H1 (cell line): ENCODE data around the gene LENG9. TPM values are rescaled to one million over a fixed set of nuclear protein-coding genes. Genes with fewer than 3 reads are reported as not detected.
"Not testable (repeated sequence)": the region's sequence is repeated elsewhere in the genome, so short reads cannot be mapped to it uniquely, and the experiment has no call there.

Source experiments
- CTCF ChIA-PET: fragments of 300-600 bp; sonication (Branson Sonifier 250); formaldehyde crosslinking; loops from one replicate; lab custom pipeline; 2021; ENCODE audit not compliant: partially characterized antibody; lab: Charles Lee
- POLR2A ChIA-PET: fragments of 300-600 bp; sonication (Branson Sonifier 250); formaldehyde crosslinking; loops from one replicate; lab custom pipeline; 2021; ENCODE audit warnings: inconsistent platforms; ENCODE audit not compliant: partially characterized antibody; lab: Charles Lee
- DNase-seq, 2 experiments: peaks; one replicate each; pipeline versions ENCODE4 v3.0.0 to v3.0.0-alpha.2; 2010 to 2022; ENCODE audit warnings: low spot score in 2 of 2, low read depth in 1 of 2, mixed read lengths in 1 of 2
- FAIRE-seq: peaks from 2 replicates; lab custom pipeline; 2011; peaks lifted over from hg19 to GRCh38; lab: Jason Lieb, UNC
- H2AFZ ChIP-seq: 2 replicates; pipeline ENCODE4 v1.8.1; 2012; ENCODE audit warnings: low read length, inconsistent platforms
- H2AK5ac ChIP-seq: 2 replicates; pipeline ENCODE4 v1.6.1; 2013; ENCODE audit warnings: low read depth, low read length
- H2BK120ac ChIP-seq: replicated peaks from 2 replicates; pipeline ENCODE3; 2013; ENCODE audit warnings: low read depth, low read length, inconsistent platforms
- H2BK12ac ChIP-seq: 2 replicates; pipeline ENCODE4 v1.6.1; 2013; ENCODE audit warnings: low read depth, low read length
- H2BK15ac ChIP-seq: 2 replicates; pipeline ENCODE4 v1.6.1; 2013; ENCODE audit warnings: low read length
- H2BK20ac ChIP-seq: 2 replicates; pipeline ENCODE4 v1.6.1; 2013; ENCODE audit warnings: low read length
- H2BK5ac ChIP-seq: 2 replicates; pipeline ENCODE4 v1.6.1; 2013; ENCODE audit warnings: low read depth, low read length
- H3K14ac ChIP-seq: 2 replicates; pipeline ENCODE4 v1.6.1; 2013; ENCODE audit warnings: inconsistent platforms; ENCODE audit not compliant: insufficient read length
- H3K18ac ChIP-seq: 2 replicates; pipeline ENCODE4 v1.6.1; 2013; ENCODE audit warnings: low read length; ENCODE audit errors: extremely low read depth
- H3K23ac ChIP-seq: 2 replicates; pipeline ENCODE4 v1.6.1; 2013; ENCODE audit warnings: inconsistent platforms; ENCODE audit not compliant: insufficient read length
- H3K23me2 ChIP-seq: 2 replicates; pipeline ENCODE4 v1.6.1; 2013; ENCODE audit warnings: low read depth, low read length
- H3K27ac ChIP-seq: 2 replicates; pipeline ENCODE4 v1.6.1; 2011; ENCODE audit warnings: low read depth, low read length, inconsistent platforms
- H3K27me3 ChIP-seq, 4 experiments: replicated peaks in 1 of 4; 1 replicate in 1 of 4; 2 replicates in 3 of 4; pipeline versions ENCODE4 v1.6.1 to v1.8.1; 2011 to 2013; ENCODE audit warnings: low read length in 3 of 4, mild to moderate bottlenecking in 3 of 4, inconsistent platforms in 2 of 4, mixed read lengths in 2 of 4, moderate library complexity in 1 of 4; ENCODE audit not compliant: control insufficient read depth in 3 of 4, insufficient read depth in 3 of 4; ENCODE audit errors: extremely low read depth in 1 of 4
- H3K36me3 ChIP-seq, 4 experiments: 2 replicates each; pipeline versions ENCODE4 v1.6.1 to v1.8.1; 2011 to 2013; ENCODE audit warnings: mild to moderate bottlenecking in 4 of 4, low read length in 3 of 4, moderate library complexity in 2 of 4, control low read depth in 1 of 4, inconsistent platforms in 1 of 4; ENCODE audit not compliant: insufficient read depth in 4 of 4, control insufficient read depth in 2 of 4
- H3K4ac ChIP-seq: replicated peaks from 2 replicates; pipeline ENCODE3; 2013; ENCODE audit warnings: low read length, low read depth, mixed read lengths, inconsistent platforms; ENCODE audit not compliant: insufficient read length
- H3K4me1 ChIP-seq, 4 experiments: replicated peaks in 1 of 4; 1 replicate in 1 of 4; 2 replicates in 3 of 4; pipeline versions ENCODE4 v1.6.1 to v1.8.1; 2011 to 2013; ENCODE audit warnings: low read length in 3 of 4, inconsistent platforms in 2 of 4, mixed read lengths in 1 of 4; ENCODE audit not compliant: insufficient read depth in 4 of 4, control insufficient read depth in 3 of 4
- H3K4me2 ChIP-seq, 2 experiments: 2 replicates each; pipeline versions ENCODE4 v1.6.1 to v1.8.1; 2011 to 2013; ENCODE audit warnings: low read depth in 2 of 2, low read length in 2 of 2, control low read depth in 1 of 2, inconsistent platforms in 1 of 2, mild to moderate bottlenecking in 1 of 2; ENCODE audit not compliant: insufficient read depth in 1 of 2
- H3K4me3 ChIP-seq, 4 experiments: fragments of 200-600, 300-600 bp in 1 of 4; sonication (generic), shearing (Covaris generic), sonication (Bioruptor Twin) in 1 of 4; 2 replicates each; pipeline versions ENCODE4 v1.5.1 to v1.8.1; 2011 to 2016; ENCODE audit warnings: low read length in 4 of 4, low read depth in 3 of 4, control low read depth in 2 of 4, inconsistent platforms in 2 of 4, mild to moderate bottlenecking in 2 of 4, mixed read lengths in 1 of 4, moderate library complexity in 1 of 4; ENCODE audit not compliant: insufficient read depth in 2 of 4; ENCODE audit errors: extremely low read depth in 1 of 4
- H3K56ac ChIP-seq: replicated peaks from 2 replicates; pipeline ENCODE3; 2013; ENCODE audit warnings: low read depth, mild to moderate bottlenecking, mixed read lengths, low read length, inconsistent platforms; ENCODE audit not compliant: insufficient read length
- H3K79me1 ChIP-seq: 2 replicates; pipeline ENCODE4 v1.6.1; 2013; ENCODE audit warnings: low read depth, low read length, control low read depth
- H3K79me2 ChIP-seq, 2 experiments: 2 replicates each; pipeline versions ENCODE4 v1.6.1 to v1.8.1; 2012 to 2013; ENCODE audit warnings: low read length in 2 of 2, mild to moderate bottlenecking in 2 of 2, inconsistent platforms in 1 of 2; ENCODE audit not compliant: insufficient read depth in 2 of 2, control insufficient read depth in 1 of 2
- H3K9ac ChIP-seq, 4 experiments: replicated peaks in 1 of 4; 1 replicate in 1 of 4; 2 replicates in 3 of 4; pipeline versions ENCODE4 v1.6.1 to v1.8.1; 2011 to 2013; ENCODE audit warnings: low read depth in 3 of 4, low read length in 3 of 4, control low read depth in 2 of 4, mild to moderate bottlenecking in 2 of 4, moderate library complexity in 2 of 4, inconsistent platforms in 1 of 4; ENCODE audit errors: extremely low read depth in 1 of 4
- H3K9me3 ChIP-seq, 2 experiments: 2 replicates each; pipeline versions ENCODE4 v1.6.1 to v1.8.1; 2012 to 2013; ENCODE audit warnings: mild to moderate bottlenecking in 2 of 2, moderate library complexity in 2 of 2, control low read depth in 1 of 2, inconsistent platforms in 1 of 2, low read depth in 1 of 2, low read length in 1 of 2, mixed read lengths in 1 of 2; ENCODE audit not compliant: insufficient read depth in 2 of 2
- H4K20me1 ChIP-seq, 2 experiments: replicated peaks in 1 of 2; 2 replicates each; pipeline versions ENCODE3 to v1.8.1; 2011 to 2013; ENCODE audit warnings: inconsistent platforms in 2 of 2, low read length in 2 of 2, mild to moderate bottlenecking in 1 of 2; ENCODE audit not compliant: insufficient read depth in 2 of 2, control insufficient read depth in 1 of 2
- H4K5ac ChIP-seq: 2 replicates; pipeline ENCODE4 v1.6.1; 2013; ENCODE audit warnings: low read length, low read depth, mixed read lengths, inconsistent platforms; ENCODE audit not compliant: insufficient read length
- H4K8ac ChIP-seq: 2 replicates; pipeline ENCODE4 v1.8.0; 2013; ENCODE audit warnings: mild to moderate bottlenecking, moderate library complexity, low read length, inconsistent platforms; ENCODE audit not compliant: insufficient read depth; ENCODE audit errors: extremely low read depth
- H4K91ac ChIP-seq: replicated peaks from 2 replicates; pipeline ENCODE3; 2013; ENCODE audit warnings: low read length, mixed read lengths, inconsistent platforms; ENCODE audit not compliant: insufficient read length
- WGBS, 2 experiments: shearing (Covaris generic) in 1 of 2; methylation state at CpG; one replicate each; pipeline versions ENCODE4 v1.1.6 to v1.1.7; 2013 to 2015; ENCODE audit warnings: low lambda C conversion rate in 2 of 2, mixed read lengths in 2 of 2, inconsistent platforms in 1 of 2, low coverage in 1 of 2, missing lambda C conversion rate in 1 of 2; ENCODE audit not compliant: insufficient replicate concordance in 2 of 2, insufficient coverage in 1 of 2, insufficient read length in 1 of 2; ENCODE audit errors: extremely low coverage in 1 of 2, missing lambda C conversion rate in 1 of 2; 5-methylcytosine and 5-hydroxymethylcytosine counted together
- polyA plus RNA-seq, 7 experiments: library from polyadenylated mRNA; depleted of rRNA in 3 of 7; stranded (reverse) in 5 of 7; unstranded in 2 of 7; fragments of >200 nt in 5 of 7; fragments of 200-250 nt in 2 of 7; gene quantifications; 1 replicate in 5 of 7; 2 replicates in 1 of 7; 4 replicates in 1 of 7; pipeline versions ENCODE4 v1.2.1 to v1.2.3, GENCODE V29; 2011 to 2013; ENCODE audit warnings: missing spikeins in 2 of 7, mixed read lengths in 2 of 7
- total RNA-seq: library from RNA; stranded (reverse); fragmentation: NEBNext Ultra II Directional; extraction: Animal tissue kit (Norgen Biotek cat#: 25700); gene quantifications from 2 replicates; pipeline ENCODE4 v1.2.1, GENCODE V29; 2021

LENG9 gene
- total and polyA plus RNA-seq, 2 of the 8 experiments (the other 6 are each of a cell fraction or from before 2014, with no cell fraction given) = 1.6 to 3.9 TPM

DNA sequence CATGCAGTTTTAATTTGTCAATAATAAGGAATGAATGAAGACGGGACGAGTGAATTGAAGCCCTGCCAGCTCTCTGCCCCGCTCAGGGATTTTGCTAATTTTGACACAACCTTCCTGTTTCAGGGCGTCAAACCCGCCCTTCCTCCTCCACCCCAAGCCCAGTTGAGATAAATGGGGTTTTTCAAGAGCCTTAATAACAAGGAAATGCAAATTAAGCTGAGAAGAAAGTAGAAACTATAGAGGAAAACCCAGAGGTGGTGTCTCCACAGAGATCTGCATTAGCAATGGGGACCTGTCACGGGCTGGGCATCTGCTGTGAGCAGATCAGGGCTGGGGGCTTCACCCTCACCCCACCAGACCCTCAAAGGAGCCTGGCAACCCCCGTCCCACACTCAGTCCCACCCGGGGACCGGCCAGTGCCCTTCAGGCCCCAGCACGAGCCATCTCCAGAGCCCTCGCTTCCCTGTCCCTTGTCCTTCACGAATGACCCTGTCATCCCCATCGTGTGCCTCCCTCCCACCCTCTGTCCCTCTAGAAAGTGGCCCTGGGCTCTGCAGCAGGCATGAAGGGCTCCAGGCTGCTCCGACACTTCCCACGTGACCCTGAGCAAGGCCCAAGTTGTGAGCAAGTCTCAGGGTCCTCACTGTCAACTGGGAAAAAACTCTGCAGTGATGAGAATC lies 43.6 kb upstream of the LENG9 start:
- H3K79me2 ChIP-seq, H4K20me1 ChIP-seq, H3K18ac ChIP-seq, H3K4ac ChIP-seq, H4K91ac ChIP-seq, H3K36me3 ChIP-seq, H3K9ac ChIP-seq, H2BK120ac ChIP-seq, H2BK5ac ChIP-seq, H2AFZ ChIP-seq, H3K23ac ChIP-seq, H4K8ac ChIP-seq, H2BK20ac ChIP-seq, H2BK12ac ChIP-seq, POLR2A ChIA-PET, H3K4me3 ChIP-seq, H4K5ac ChIP-seq, H3K4me2 ChIP-seq, H3K14ac ChIP-seq, H3K56ac ChIP-seq, H3K27me3 ChIP-seq, H3K4me1 ChIP-seq, FAIRE-seq, H2AK5ac ChIP-seq, DNase-seq, CTCF ChIA-PET, H3K23me2 ChIP-seq, H2BK15ac ChIP-seq, H3K79me1 ChIP-seq, H3K27ac ChIP-seq: not testable (repeated sequence)
- WGBS, 2 experiments = 75% methylated on average over 8 of the region's 15 CpGs; no CpG with 5 or more reads in 1 of the 2 experiments
- H3K9me3 ChIP-seq = peaks cover 22 to 54% of the 10 kb centered on the region in 2 experiments
